Endothelial cell of umbilical vein (primary cell): ENCODE measurements around the gene DIDO1. TPM values are rescaled to one million over a fixed set of nuclear protein-coding genes. Genes with fewer than 3 reads are reported as not detected.

Experiments
- BruUV-seq: library from RNA; stranded (reverse); fragments of 400-500 nt; replicated peaks from 2 replicates; lab custom pipeline; 2021; lab: Mats Ljungman, UMichigan
- CTCF ChIA-PET: fragments of 300-600, 350-600 bp; sonication (Branson Sonifier 250); formaldehyde crosslinking; loops from one replicate; lab custom pipeline; 2021; ENCODE audit warnings: antibody characterized with exemption, inconsistent platforms; lab: Charles Lee
- POLR2A ChIA-PET: fragments of 300-600, 350-600 bp; sonication (Branson Sonifier 250); formaldehyde crosslinking; loops from one replicate; lab custom pipeline; 2021; ENCODE audit warnings: antibody characterized with exemption, inconsistent platforms; lab: Charles Lee
- DNase-seq: peaks from one replicate; pipeline ENCODE4 v3.0.0-alpha.2; 2011; ENCODE audit warnings: low read depth, low spot score
- FAIRE-seq: peaks from 2 replicates; lab custom pipeline; 2011; peaks lifted over from hg19 to GRCh38; lab: Jason Lieb, UNC
- H2AFZ ChIP-seq: 2 replicates; pipeline ENCODE4 v1.6.0; 2012; ENCODE audit warnings: low read depth, low read length, control low read depth, inconsistent platforms
- H3K27ac ChIP-seq: 2 replicates; pipeline ENCODE4 v1.5.1; 2011; ENCODE audit warnings: low read depth, mild to moderate bottlenecking, control low read depth, low read length, moderate library complexity; ENCODE audit not compliant: insufficient read depth
- H3K27me3 ChIP-seq, 2 experiments: 2 replicates each; pipeline versions ENCODE4 v1.6.0 to v1.6.1; 2011; ENCODE audit warnings: low read length in 2 of 2, mixed read lengths in 1 of 2; ENCODE audit not compliant: control insufficient read depth in 2 of 2, insufficient read depth in 2 of 2
- H3K36me3 ChIP-seq, 2 experiments: 2 replicates in 1 of 2; 3 replicates in 1 of 2; pipeline ENCODE4 v1.5.1; 2011; ENCODE audit warnings: low read length in 2 of 2, mild to moderate bottlenecking in 1 of 2, moderate library complexity in 1 of 2; ENCODE audit not compliant: control insufficient read depth in 2 of 2, insufficient read depth in 2 of 2; ENCODE audit errors: extremely low read depth in 1 of 2
- H3K4me1 ChIP-seq: 3 replicates; pipeline ENCODE4 v1.5.1; 2011; ENCODE audit warnings: mild to moderate bottlenecking, low read length; ENCODE audit not compliant: control insufficient read depth, insufficient read depth; ENCODE audit errors: extremely low read depth
- H3K4me2 ChIP-seq: 2 replicates; pipeline ENCODE4 v1.6.1; 2011; ENCODE audit warnings: low read length, control low read depth, mixed read lengths; ENCODE audit not compliant: insufficient read depth
- H3K4me3 ChIP-seq, 3 experiments: fragments of 200-600 bp in 1 of 3; sonication (generic), shearing (Covaris generic) in 1 of 3; replicated peaks in 1 of 3; 2 replicates each; pipeline ENCODE4 v1.5.1; 2011 to 2016; ENCODE audit warnings: control low read depth in 3 of 3, low read length in 3 of 3, mild to moderate bottlenecking in 2 of 3, inconsistent platforms in 1 of 3, low read depth in 1 of 3, moderate library complexity in 1 of 3; ENCODE audit not compliant: insufficient read depth in 1 of 3
- H3K79me2 ChIP-seq: 2 replicates; pipeline ENCODE4 v1.6.0; 2012; ENCODE audit warnings: low read length, inconsistent platforms; ENCODE audit not compliant: control insufficient read depth, insufficient read depth
- H3K9ac ChIP-seq: replicated peaks from 2 replicates; pipeline ENCODE3; 2011; ENCODE audit warnings: low read length, control low read depth; ENCODE audit not compliant: insufficient read depth; ENCODE audit errors: extremely low read depth
- H3K9me1 ChIP-seq: replicated peaks from 3 replicates; pipeline ENCODE4 v1.6.0; 2011; ENCODE audit warnings: mild to moderate bottlenecking, low read length; ENCODE audit not compliant: control insufficient read depth, insufficient read depth; ENCODE audit errors: extremely low read depth
- H3K9me3 ChIP-seq: replicated peaks from 2 replicates; pipeline ENCODE4 v1.5.1; 2012; ENCODE audit warnings: low read length, inconsistent platforms; ENCODE audit not compliant: control insufficient read depth, insufficient read depth
- H4K20me1 ChIP-seq: replicated peaks from 2 replicates; pipeline ENCODE3; 2011; ENCODE audit warnings: mild to moderate bottlenecking, low read length; ENCODE audit not compliant: control insufficient read depth, insufficient read depth; ENCODE audit errors: extremely low read depth
- EZH2 ChIP-seq: IDR thresholded peaks from 2 replicates; pipeline ENCODE4 v1.6.1; 2012; ENCODE audit warnings: borderline replicate concordance, low read depth, mild to moderate bottlenecking, moderate library complexity, low read length, inconsistent platforms; ENCODE audit not compliant: severe bottlenecking
- FOS ChIP-seq: IDR thresholded peaks from 2 replicates; pipeline ENCODE4 v1.6.1; 2011; ENCODE audit warnings: mild to moderate bottlenecking, low read length, moderate library complexity, borderline replicate concordance; ENCODE audit not compliant: insufficient read depth
- GATA2 ChIP-seq: IDR thresholded peaks from 2 replicates; pipeline ENCODE4 v1.7.0; 2011; ENCODE audit warnings: low read depth, mild to moderate bottlenecking, moderate library complexity, mixed read lengths, low read length; ENCODE audit not compliant: insufficient read length, insufficient read depth
- JUN ChIP-seq: IDR thresholded peaks from 2 replicates; pipeline ENCODE4 v1.6.1; 2011; ENCODE audit warnings: borderline replicate concordance, low read depth; ENCODE audit not compliant: insufficient read length, insufficient read depth
- MAX ChIP-seq: IDR thresholded peaks from 2 replicates; pipeline ENCODE4 v1.6.1; 2011; ENCODE audit not compliant: insufficient read depth, insufficient read length
- MYC ChIP-seq: IDR thresholded peaks from one replicate; pipeline ENCODE4 v1.6.1; 2011; ENCODE audit warnings: mild to moderate bottlenecking, low read depth, low read length
- POLR2A ChIP-seq: IDR thresholded peaks from 2 replicates; pipeline ENCODE4 v1.6.1; 2012; ENCODE audit warnings: low read depth, mild to moderate bottlenecking, control low read depth, low read length
- POLR2AphosphoS5 ChIP-seq: IDR thresholded peaks from 2 replicates; pipeline ENCODE4 v1.6.1; 2012; ENCODE audit warnings: low read depth, mild to moderate bottlenecking, control low read depth, low read length, moderate library complexity; ENCODE audit not compliant: insufficient read depth
- dilution Hi-C: fragments of 300-500 bp; cut with MboI; formaldehyde crosslinking; loops from one replicate; pipeline ENCODE4 v1.15.0; 2019; ENCODE audit warnings: low sequenced_read_pairs; ENCODE audit not compliant: extremely low pct_ligation_motif_present
- intact Hi-C: fragments of 100-400 bp; cut with micrococcal nuclease; formaldehyde crosslinking; loops from one replicate; pipeline ENCODE4 v1.10.0; 2022
- polyA plus RNA-seq, 4 experiments: library from polyadenylated mRNA; depleted of rRNA in 3 of 4; stranded (reverse) in 3 of 4; unstranded in 1 of 4; fragments of >200 nt; gene quantifications; 2 replicates each; pipeline versions ENCODE4 v1.2.1 to v1.2.3, GENCODE V29; 2011 to 2012; ENCODE audit warnings: missing spikeins in 1 of 4
- total RNA-seq: library from RNA; stranded (reverse); gene quantifications from 2 replicates; pipeline ENCODE4 v1.2.3, GENCODE V29; 2021
- TF ChIP-seq, protein P1 (sequence below), 2 donors: IDR thresholded peaks; 1 replicate in 1 of 2; 2 replicates in 1 of 2; pipeline ENCODE4 v1.5.1; 2011; ENCODE audit warnings: low read length in 2 of 2, mild to moderate bottlenecking in 2 of 2, moderate library complexity in 2 of 2, control low read depth in 1 of 2, inconsistent platforms in 1 of 2, low read depth in 1 of 2; ENCODE audit not compliant: insufficient read depth in 1 of 2; ENCODE audit errors: extremely low read depth in 1 of 2

The DIDO1 gene
- total and polyA plus RNA-seq, 2 donors (not counting 3 experiments of a cell fraction or from before 2014, with no cell fraction given) = 22.1 to 51.2 TPM

DNA sequence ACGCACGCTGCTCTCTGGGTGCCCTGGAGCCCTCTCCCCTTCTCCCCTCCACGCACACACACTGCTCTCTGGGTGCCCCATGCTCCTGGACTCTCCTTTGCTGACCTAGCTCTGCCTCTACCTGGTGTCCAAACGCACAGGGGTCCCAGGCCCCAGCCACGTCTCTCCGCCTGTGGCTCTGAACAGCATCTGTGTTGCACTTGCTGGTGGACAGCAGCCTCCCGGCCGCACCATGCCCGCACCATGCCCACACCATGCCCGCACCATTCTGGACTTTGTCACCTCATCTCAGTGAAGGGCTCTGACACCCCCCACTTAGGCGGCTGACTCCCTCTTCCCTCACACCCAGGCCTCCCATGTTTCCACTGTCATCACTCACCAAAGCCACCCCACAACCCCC, 86.5 kb downstream of the DIDO1 start:
- H3K27me3 ChIP-seq = no peaks in the 10 kb centered on the region
- BruUV-seq = no TSS peak
- H2AFZ ChIP-seq = no peak overlapping the region
- FAIRE-seq (no peak), DNase-seq (no peak)
- H4K20me1 ChIP-seq = no peaks in the 10 kb centered on the region
- dilution Hi-C loops (no loop called here), intact Hi-C loops (no loop called here)
- ChIA-PET POLR2A (no interaction called here), CTCF (no interaction called here)
- TF ChIP-seq EZH2 = no peak
- no peak for TF ChIP-seq POLR2A
- TF ChIP-seq GATA2 = no peak
- TF ChIP-seq FOS = no peak
- no peak for TF ChIP-seq MAX
- TF ChIP-seq, protein P1, sequence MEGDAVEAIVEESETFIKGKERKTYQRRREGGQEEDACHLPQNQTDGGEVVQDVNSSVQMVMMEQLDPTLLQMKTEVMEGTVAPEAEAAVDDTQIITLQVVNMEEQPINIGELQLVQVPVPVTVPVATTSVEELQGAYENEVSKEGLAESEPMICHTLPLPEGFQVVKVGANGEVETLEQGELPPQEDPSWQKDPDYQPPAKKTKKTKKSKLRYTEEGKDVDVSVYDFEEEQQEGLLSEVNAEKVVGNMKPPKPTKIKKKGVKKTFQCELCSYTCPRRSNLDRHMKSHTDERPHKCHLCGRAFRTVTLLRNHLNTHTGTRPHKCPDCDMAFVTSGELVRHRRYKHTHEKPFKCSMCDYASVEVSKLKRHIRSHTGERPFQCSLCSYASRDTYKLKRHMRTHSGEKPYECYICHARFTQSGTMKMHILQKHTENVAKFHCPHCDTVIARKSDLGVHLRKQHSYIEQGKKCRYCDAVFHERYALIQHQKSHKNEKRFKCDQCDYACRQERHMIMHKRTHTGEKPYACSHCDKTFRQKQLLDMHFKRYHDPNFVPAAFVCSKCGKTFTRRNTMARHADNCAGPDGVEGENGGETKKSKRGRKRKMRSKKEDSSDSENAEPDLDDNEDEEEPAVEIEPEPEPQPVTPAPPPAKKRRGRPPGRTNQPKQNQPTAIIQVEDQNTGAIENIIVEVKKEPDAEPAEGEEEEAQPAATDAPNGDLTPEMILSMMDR (IDR thresholded peaks at IDR 0.05; ENCODE audit: extremely low read depth in 1 of 2, insufficient read depth in 1 of 2, low read depth in 1 of 2, low read length in 2 of 2) = no peak
- TF ChIP-seq JUN = no peak
- no peak for TF ChIP-seq MYC
- no peak for TF ChIP-seq POLR2AphosphoS5
- H3K36me3 ChIP-seq = no peaks in the 10 kb centered on the region
- H3K4me2 ChIP-seq = no peak overlapping the region
- H3K4me3 ChIP-seq = no peak overlapping the region
- no peak overlapping the region for H3K9ac ChIP-seq
- no peaks in the 10 kb centered on the region for H3K9me3 ChIP-seq
- H3K27ac ChIP-seq = no peak overlapping the region
- H3K4me1 ChIP-seq = no peaks in the 10 kb centered on the region
- no peaks in the 10 kb centered on the region for H3K9me1 ChIP-seq
- H3K79me2 ChIP-seq = no peaks in the 10 kb centered on the region
